Activated naive CD8-positive, alpha-beta T cell treated with anti-CD3 and anti-CD28 coated beads, Interleukin-2, amount 10 ng/mL, durations not matched to agents 7 days and 5 days (primary cell): ENCODE measurements around the gene TOMM7. TPM values are rescaled to one million over a fixed set of nuclear protein-coding genes. Genes with fewer than 3 reads are reported as not detected.
"Not testable (repeated sequence)": the region's sequence is repeated elsewhere in the genome, so short reads cannot be mapped to it uniquely, and the experiment has no call there.

ENCODE experiments used
- ATAC-seq: fragments of 150-1000 bp; cut with Tn5 transposase; one replicate; pipeline ENCODE4 v1.10.0; 2021; ENCODE audit warnings: low read depth, moderate library complexity
- POLR2A ChIA-PET: fragments of 350-600 bp; sonication (Branson Sonifier 250); formaldehyde crosslinking; loops from one replicate; lab custom pipeline; 2021; ENCODE audit warnings: antibody characterized with exemption; lab: Charles Lee
- DNase-seq: peaks from one replicate; pipeline ENCODE4 v3.0.0; 2021
- H3K27ac Mint-ChIP-seq: one replicate; pipeline ENCODE4 v1.8.0; 2022; ENCODE audit warnings: mild to moderate bottlenecking, mixed read lengths
- H3K27me3 Mint-ChIP-seq: one replicate; pipeline ENCODE4 v1.8.0; 2022; ENCODE audit warnings: mild to moderate bottlenecking, moderate library complexity, mixed read lengths
- H3K36me3 Mint-ChIP-seq: one replicate; pipeline ENCODE4 v1.8.0; 2021; ENCODE audit warnings: mild to moderate bottlenecking, mixed read lengths
- H3K4me1 Mint-ChIP-seq: one replicate; pipeline ENCODE4 v1.8.0; 2021; ENCODE audit warnings: mixed read lengths
- H3K4me3 Mint-ChIP-seq: one replicate; pipeline ENCODE4 v1.8.0; 2022; ENCODE audit warnings: mild to moderate bottlenecking, moderate library complexity, mixed read lengths
- H3K9me3 Mint-ChIP-seq: one replicate; pipeline ENCODE4 v1.8.0; 2021; ENCODE audit warnings: mixed read lengths
- total RNA-seq, 2 experiments: library from RNA; stranded (reverse); gene quantifications; one replicate each; pipeline ENCODE4 v1.2.3, GENCODE V29; 2021

Gene TOMM7
- total RNA-seq, 2 experiments from 2014 or later: 379 to 390 TPM

GRCh38 chr7:22806752-22807151 lies 15.9 kb downstream of the TOMM7 start:
- Mint-ChIP-seq H3K4me1 (peaks cover 2% of the 10 kb centered on the region), H3K36me3 (peaks cover 4% of the 10 kb centered on the region), H3K4me3 (no peak overlapping the region), H3K27ac (no peak overlapping the region), H3K9me3 (no peaks in the 10 kb centered on the region), H3K27me3 (peaks cover 3% of the 10 kb centered on the region)
- POLR2A ChIA-PET: no interaction called here
- no peak for DNase-seq
- no peak for ATAC-seq

GRCh38 chr7:22805227-22805626 lies 17.4 kb downstream of the TOMM7 start:
- H3K36me3 Mint-ChIP-seq: no peaks in the 10 kb centered on the region
- no peaks in the 10 kb centered on the region for H3K9me3 Mint-ChIP-seq
- H3K27me3 Mint-ChIP-seq: peaks cover 5% of the 10 kb centered on the region
- ATAC-seq (no peak), DNase-seq (no peak)
- no peaks in the 10 kb centered on the region for H3K4me1 Mint-ChIP-seq
- no peak overlapping the region for H3K27ac Mint-ChIP-seq
- H3K4me3 Mint-ChIP-seq: no peak overlapping the region
- POLR2A ChIA-PET: no interaction called here

- ATAC-seq, H3K9me3 Mint-ChIP-seq, POLR2A ChIA-PET, H3K4me1 Mint-ChIP-seq, H3K27me3 Mint-ChIP-seq, DNase-seq, H3K36me3 Mint-ChIP-seq, H3K27ac Mint-ChIP-seq, H3K4me3 Mint-ChIP-seq: not testable (repeated sequence)
These were observed 19.8 kb downstream of the TOMM7 start for GRCh38 chr7:22802831-22803230.

- Mint-ChIP-seq H3K27me3 (peaks cover 10% of the 10 kb centered on the region), H3K9me3 (no peaks in the 10 kb centered on the region), H3K27ac (no peak overlapping the region), H3K4me1 (no peaks in the 10 kb centered on the region), H3K4me3 (no peak overlapping the region), H3K36me3 (no peaks in the 10 kb centered on the region)
- ATAC-seq (no peak), DNase-seq (no peak)
- POLR2A ChIA-PET: no interaction called here
These were observed 20.2 kb downstream of the TOMM7 start for GRCh38 chr7:22802426-22802825.

GRCh38 chr7:22801912-22802311 lies 20.7 kb downstream of the TOMM7 start:
- ATAC-seq (no peak), DNase-seq (no peak)
- Mint-ChIP-seq H3K4me3 (no peak overlapping the region), H3K27ac (no peak overlapping the region), H3K36me3 (no peaks in the 10 kb centered on the region), H3K4me1 (no peaks in the 10 kb centered on the region), H3K27me3 (peaks cover 10% of the 10 kb centered on the region), H3K9me3 (no peaks in the 10 kb centered on the region)
- POLR2A ChIA-PET: no interaction called here

- no peaks in the 10 kb centered on the region for H3K9me3 Mint-ChIP-seq
These were observed 23.0 kb downstream of the TOMM7 start for GRCh38 chr7:22799633-22800032.

GRCh38 chr7:22793593-22794462 lies 28.8 kb downstream of the TOMM7 start:
- POLR2A ChIA-PET: no interaction called here
- Mint-ChIP-seq H3K27ac (no peak overlapping the region), H3K27me3 (peaks cover 11% of the 10 kb centered on the region), H3K4me3 (no peak overlapping the region), H3K36me3 (no peaks in the 10 kb centered on the region), H3K9me3 (no peaks in the 10 kb centered on the region), H3K4me1 (no peaks in the 10 kb centered on the region)
- ATAC-seq (no peak), DNase-seq (no peak)

More at GRCh38 chr7:22799633-22800032, 23.0 kb downstream of the TOMM7 start:
- no peak overlapping the region for H3K4me3 Mint-ChIP-seq
- peaks cover 12% of the 10 kb centered on the region for H3K27me3 Mint-ChIP-seq
- no peaks in the 10 kb centered on the region for H3K36me3 Mint-ChIP-seq
- H3K27ac Mint-ChIP-seq: no peak overlapping the region
- H3K4me1 Mint-ChIP-seq: no peaks in the 10 kb centered on the region
- DNase-seq: no peak
- ATAC-seq: no peak
- POLR2A ChIA-PET: no interaction called here

- DNase-seq (no peak), ATAC-seq (no peak)
- Mint-ChIP-seq H3K36me3 (no peaks in the 10 kb centered on the region), H3K4me1 (no peaks in the 10 kb centered on the region), H3K9me3 (no peaks in the 10 kb centered on the region), H3K27me3 (peaks cover 7% of the 10 kb centered on the region), H3K27ac (no peak overlapping the region), H3K4me3 (no peak overlapping the region)
- POLR2A ChIA-PET: no interaction called here
These were observed 31.2 kb downstream of the TOMM7 start for GRCh38 chr7:22791204-22792158.

GRCh38 chr7:22790640-22791039 lies 32.0 kb downstream of the TOMM7 start:
- H3K4me3 Mint-ChIP-seq, ATAC-seq, H3K9me3 Mint-ChIP-seq, DNase-seq, H3K36me3 Mint-ChIP-seq, H3K27ac Mint-ChIP-seq, H3K27me3 Mint-ChIP-seq, POLR2A ChIA-PET, H3K4me1 Mint-ChIP-seq: not testable (repeated sequence)

GRCh38 chr7:22787951-22788350 lies 34.7 kb downstream of the TOMM7 start:
- Mint-ChIP-seq H3K27ac (no peak overlapping the region), H3K36me3 (no peaks in the 10 kb centered on the region), H3K9me3 (no peaks in the 10 kb centered on the region), H3K4me3 (no peak overlapping the region), H3K4me1 (no peaks in the 10 kb centered on the region), H3K27me3 (peaks cover 5% of the 10 kb centered on the region)
- no peak for ATAC-seq
- no peak for DNase-seq
- POLR2A ChIA-PET: no interaction called here

GRCh38 chr7:22786290-22786932 lies 36.2 kb downstream of the TOMM7 start:
- Mint-ChIP-seq H3K4me3 (no peak overlapping the region), H3K36me3 (no peaks in the 10 kb centered on the region), H3K27me3 (no peaks in the 10 kb centered on the region), H3K4me1 (peaks cover 3% of the 10 kb centered on the region), H3K27ac (no peak overlapping the region), H3K9me3 (no peaks in the 10 kb centered on the region)
- POLR2A ChIA-PET: no interaction called here
- ATAC-seq (no peak), DNase-seq (no peak)

GRCh38 chr7:22784346-22784745 lies 38.3 kb downstream of the TOMM7 start:
- H3K27ac Mint-ChIP-seq: no peak overlapping the region
- no peak overlapping the region for H3K4me3 Mint-ChIP-seq
- DNase-seq (no peak), ATAC-seq (no peak)
- POLR2A ChIA-PET: no interaction called here
- H3K36me3 Mint-ChIP-seq: no peaks in the 10 kb centered on the region
- peaks cover 3% of the 10 kb centered on the region for H3K4me1 Mint-ChIP-seq
- peaks cover 10% of the 10 kb centered on the region for H3K27me3 Mint-ChIP-seq
- no peaks in the 10 kb centered on the region for H3K9me3 Mint-ChIP-seq

- Mint-ChIP-seq H3K9me3 (no peaks in the 10 kb centered on the region), H3K4me3 (no peak overlapping the region), H3K27me3 (peaks cover 11% of the 10 kb centered on the region), H3K27ac (no peak overlapping the region), H3K36me3 (no peaks in the 10 kb centered on the region), H3K4me1 (peaks cover 3% of the 10 kb centered on the region)
- ATAC-seq: no peak
- DNase-seq: no peak
- POLR2A ChIA-PET: no interaction called here
These were observed 39.2 kb downstream of the TOMM7 start for GRCh38 chr7:22783421-22783820.
